Fibroblast of peridontal ligament (primary cell): Measurements from ENCODE around the gene RGL3.
"Not testable (repeated sequence)": the region's sequence is repeated elsewhere in the genome, so short reads cannot be mapped to it uniquely, and the experiment has no call there.

Source experiments
- DNase-seq: peaks from one replicate; pipeline ENCODE4 v3.0.0-alpha.2; 2010; ENCODE audit errors: extremely low read depth

RGL3 gene

DNA sequence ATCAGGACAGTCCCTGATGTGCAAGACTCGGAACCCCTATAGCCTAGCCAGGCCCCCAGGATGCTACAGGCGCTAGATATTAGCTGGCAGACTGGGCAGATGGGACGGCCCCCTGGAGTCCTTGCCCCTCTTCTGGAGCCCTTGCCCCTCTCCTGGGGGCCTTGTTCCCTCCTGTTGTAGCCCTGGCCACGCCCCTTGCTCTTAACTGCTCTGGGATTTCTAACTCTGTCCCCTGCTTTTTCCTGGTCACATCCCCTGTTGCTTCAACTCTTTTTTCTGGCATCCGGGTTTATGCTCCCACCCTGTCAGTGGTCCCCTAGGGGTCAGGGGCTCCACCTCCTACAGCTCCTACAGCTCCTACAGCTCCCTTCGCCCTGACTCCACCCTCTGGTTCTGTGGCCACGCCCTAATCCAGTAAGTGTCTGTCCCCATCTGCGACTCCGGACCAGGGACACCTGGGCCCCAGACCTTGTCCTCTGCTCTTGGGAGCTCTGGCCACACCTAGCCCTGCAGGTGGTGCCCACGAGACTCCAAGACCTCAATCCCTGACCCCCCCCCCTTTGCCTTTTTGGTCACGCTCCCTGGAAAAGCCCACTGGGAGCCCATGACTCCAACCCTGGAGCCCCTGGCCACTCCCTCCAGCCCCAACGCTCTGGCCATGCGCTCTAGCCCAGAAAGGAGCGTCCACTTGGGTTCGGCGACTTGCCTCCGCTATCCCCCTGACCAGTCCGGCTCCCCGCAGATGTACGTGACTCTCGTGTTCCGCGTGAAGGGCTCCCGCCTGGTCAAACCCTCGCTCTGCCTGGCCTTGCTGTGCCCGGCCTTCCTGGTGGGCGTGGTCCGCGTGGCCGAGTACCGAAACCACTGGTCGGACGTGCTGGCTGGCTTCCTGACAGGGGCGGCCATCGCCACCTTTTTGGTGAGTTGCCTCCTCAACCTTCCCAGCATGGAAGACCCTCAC is 57.1 kb downstream of the RGL3 start:
- DNase-seq = no peak

DNA sequence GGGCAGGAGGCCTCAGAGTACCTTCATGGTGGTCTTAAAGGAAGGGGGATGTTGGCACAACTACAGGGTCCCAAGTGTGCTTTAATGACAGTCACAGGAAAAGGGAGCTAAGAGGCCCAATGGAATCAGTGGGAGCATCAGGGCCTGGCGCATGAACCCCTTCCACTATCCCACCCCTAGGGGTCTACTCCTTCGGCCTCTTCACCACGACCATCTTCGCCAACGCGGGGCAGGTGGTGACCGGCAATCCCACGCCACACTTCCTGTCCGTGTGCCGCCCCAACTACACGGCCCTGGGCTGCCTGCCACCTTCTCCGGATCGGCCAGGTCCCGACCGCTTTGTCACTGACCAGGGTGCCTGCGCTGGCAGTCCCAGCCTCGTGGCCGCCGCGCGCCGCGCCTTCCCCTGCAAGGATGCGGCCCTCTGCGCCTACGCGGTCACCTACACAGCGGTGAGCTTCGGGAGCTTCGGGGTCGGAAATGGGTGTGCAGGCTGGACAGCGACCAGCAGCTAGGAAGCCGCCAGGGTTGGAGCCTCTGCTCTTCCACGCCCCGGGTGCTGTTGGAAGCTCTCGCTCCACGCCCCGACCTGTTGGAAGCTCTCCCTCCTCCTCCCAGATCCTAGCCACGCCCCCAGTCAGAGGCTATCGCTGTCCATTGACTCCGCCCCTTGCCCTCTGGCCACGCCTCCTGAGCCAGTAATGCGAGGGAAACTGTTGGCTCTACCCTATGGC is 57.9 kb downstream of the RGL3 start:
- DNase-seq = no peak

DNA sequence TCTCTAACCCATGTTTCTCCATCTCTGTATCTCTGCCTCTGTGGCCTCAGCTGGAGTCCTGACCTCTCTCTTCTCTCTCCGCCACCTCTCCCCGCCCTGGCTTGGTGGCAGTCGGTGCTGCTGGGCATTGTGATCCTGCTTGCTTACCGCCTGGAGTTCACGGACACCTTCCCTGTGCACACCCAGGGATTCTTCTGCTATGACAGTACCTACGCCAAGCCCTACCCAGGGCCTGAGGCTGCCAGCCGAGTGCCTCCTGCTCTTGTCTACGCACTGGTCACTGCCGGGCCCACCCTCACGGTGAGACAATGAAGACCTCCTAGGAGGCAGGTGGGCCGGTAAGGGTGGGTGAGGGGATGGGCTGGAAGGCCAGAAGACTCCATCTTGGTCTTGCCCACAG is 59.7 kb downstream of the RGL3 start:
- no peak for DNase-seq

DNA sequence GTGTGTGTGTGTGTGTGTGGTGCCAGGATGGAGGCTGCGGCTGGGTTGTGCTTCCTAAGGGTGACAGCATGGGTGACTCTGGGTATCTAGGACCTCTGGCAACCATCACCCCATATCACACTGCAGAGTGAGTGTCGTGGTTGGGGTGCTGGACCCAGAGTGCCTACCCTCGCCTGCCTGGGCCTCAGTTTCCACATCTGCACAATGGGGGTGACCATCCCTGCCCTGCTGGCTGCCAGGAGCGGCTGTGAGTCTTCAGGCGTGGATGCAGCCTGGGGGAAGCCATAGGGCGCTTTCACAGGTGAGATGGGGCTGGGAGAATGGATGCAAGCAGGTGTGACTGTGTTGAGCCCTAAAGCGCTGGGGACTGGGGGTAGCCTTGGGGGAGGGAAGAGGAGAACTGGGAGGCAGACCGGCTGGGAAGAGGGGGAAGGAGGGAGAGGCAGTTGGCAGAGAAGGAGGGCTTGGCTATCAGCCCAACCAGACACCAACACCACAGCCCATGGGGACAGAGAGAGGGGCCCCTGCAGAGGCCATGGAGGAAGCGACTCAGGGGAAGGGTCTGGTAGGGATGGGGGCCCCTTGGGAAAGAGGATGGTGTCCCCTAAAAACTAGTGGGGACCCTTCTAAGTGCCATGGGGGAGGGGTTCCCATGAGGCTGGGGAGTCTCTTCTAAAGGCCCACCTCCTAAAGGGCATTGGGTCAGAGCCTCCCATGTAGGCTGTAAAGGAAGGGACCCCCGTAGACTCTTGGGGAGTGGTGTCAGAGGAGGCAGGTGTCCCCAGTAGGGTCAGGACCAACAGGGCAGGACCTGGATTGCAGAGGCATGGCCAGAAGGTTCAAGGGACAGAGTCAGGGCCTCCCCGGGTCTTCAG is 62.2 kb downstream of the RGL3 start:
- no peak for DNase-seq

DNA sequence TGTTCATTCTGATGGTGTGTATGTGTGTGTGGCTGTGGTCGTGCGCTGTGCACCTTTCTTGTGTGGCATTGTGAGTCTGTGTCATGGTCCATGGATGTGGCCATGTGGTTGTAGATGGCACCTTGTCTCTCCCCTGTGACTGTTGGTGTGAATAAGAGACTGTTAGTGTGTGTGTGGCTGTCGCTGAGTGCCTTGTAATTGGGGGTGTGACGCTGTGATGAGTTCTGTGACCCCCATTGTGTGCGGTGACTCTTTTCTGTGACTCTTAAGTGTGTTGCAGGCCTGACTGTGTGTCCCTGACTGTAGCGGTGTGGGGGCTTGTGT is 63.1 kb downstream of the RGL3 start:
- no peak for DNase-seq

DNA sequence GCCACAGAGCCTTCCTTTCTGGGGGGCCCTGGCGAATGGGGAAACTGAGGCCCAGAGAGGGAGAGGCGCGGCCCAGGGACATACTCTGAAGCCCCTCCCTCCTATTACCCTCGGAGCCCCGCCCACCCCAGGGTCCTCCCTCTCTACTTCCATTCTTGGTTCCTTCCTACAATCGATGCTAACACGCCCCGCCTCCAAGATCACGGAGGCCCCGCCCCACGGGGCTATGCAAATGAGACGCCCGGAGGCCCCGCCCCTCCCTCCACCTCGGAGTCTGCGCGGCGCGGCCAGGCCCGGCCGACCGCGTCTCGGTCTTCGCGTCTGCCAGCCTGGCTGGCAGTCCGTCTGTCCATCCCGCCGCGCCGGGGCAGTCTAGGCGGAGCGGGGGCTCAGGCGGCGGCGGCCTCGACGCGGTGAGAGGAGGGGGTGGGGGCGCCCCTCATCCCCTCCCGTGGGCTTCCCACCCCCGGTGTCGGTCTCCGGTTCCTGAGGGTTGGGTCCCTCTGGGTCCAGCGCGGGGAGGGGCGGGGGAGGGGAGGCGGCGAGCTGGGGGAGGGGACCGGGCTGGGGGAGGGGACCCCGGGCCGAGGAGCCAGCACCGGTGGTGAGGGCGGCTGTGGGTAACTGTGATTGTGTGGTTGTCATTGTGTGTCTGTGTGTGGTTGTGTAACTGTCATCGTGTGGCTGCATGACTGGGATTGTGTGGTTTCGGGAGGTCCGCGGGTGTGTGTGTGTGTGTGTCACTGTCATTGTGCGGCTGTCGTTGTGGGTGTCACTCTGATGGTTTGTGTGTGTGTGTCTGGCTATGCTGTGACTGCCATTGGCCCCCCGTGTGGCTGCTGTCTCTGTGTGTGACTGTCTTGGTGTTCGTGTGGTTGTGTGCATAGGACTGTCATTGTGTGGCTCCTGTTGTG is 63.7 kb downstream of the RGL3 start, which contains the start of gene PLPPR2:
TSS of gene PLPPR2 (plus strand) at position 273 of the 914 bp plus-strand sequence. CDS start 2,242 bp downstream, outside the sequence.
- DNase-seq = peak; percentile 78

DNA sequence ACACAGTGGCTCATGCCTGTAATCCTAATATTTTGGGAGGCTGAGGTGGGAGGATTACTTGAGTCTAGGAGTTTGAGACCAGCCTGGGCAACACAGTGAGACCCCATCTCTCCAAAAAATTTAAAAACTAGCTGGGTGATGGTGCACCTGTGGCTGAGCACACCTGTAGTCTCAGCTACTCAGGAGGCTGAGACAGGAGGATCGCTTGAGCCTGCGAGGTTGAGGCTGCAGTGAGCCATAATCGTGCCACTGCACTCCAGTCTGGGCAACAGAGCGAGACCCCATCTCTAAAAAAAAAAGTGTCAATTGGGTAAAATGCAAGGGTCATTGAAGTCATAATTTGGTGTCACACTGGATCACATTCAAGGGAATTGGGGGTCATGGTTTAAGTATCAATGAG is 65.0 kb downstream of the RGL3 start:
- not testable (repeated sequence) for DNase-seq

DNA sequence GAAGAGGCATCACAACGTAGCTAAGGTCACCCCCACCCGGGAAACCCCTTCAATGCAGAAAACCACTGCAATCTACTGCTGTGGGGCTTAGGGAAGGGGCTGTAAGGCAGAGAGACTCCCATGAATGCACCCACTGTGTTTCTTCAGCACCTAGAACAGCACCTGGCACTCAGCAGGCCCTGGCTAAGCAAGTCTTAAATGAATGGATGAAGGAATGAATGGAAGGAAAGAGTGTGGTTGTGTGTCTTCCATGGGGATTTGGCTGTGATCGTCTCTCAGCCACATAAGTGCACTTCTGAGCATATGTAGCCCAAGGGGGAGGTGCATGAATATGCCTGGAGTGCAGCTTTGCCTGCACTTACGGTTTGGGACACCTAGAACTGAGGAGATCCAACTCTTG is 69.9 kb downstream of the RGL3 start:
- no peak for DNase-seq

DNA sequence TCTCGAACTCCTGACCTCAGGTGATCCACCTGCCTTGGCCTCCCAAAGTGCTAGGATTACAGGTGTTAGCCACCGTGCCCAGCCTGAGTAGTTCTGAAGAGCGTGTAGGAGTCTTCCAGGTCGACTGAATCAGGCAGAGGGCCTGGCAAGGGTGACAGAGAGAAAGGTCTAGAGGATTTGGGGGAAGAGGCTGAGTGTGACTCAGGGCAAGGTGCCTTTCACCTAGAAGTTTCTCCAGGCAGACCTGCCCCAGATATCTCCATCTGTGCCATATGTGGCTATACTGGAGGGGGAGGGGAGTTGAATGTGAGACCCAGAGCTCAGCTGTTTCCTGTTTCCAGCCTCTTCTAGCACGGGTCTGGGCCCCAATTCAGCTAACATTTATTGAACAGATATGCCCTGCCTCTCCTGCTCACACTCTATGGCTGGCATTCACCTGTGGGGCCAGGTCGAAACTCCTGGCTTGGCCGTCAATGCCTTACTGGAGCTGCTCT is 71.5 kb downstream of the RGL3 start:
- DNase-seq = no peak

DNA sequence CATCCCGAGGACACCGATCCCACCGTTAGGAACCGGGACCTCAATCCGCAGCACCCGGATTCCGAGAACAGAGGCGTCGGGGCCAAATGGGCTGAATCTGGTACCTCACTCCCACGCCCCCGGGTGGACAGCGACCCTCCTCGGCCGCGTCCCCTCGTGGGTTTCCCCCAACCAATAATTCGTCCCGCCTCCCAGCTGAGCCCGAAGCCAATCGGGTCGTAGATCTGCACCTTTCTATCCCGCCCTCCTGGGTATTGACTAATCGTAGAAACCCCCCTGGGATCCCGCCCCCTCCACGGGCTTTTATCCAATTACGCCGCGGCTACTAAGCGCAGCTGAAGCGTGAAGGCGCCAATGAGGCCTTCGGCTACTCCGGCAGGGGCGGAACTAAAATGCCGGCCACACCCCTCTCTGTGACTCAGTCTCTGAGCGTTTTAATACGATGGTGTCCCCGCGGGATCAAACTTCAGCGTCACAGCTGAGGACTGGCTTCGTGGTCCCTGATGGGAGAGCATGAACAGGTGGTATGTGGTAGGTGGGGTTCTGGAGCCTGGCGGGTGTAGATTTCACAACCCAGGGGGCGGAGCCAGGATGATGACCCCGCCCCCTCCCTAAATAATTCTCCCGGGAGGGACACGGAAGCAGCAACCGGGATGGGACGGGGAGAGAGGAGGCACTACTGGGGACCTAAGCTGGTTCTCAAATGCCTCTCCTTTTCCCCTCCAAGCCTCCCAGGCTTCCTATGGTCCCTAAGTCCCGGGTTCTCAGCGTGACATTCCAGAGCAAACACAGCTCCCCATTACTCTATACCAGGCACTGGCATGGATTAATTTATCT is 72.8 kb downstream of the RGL3 start, which contains the start of the genes CCDC159 and TMEM205:
TSS of gene CCDC159 (plus strand) at position 416 of the 837 bp plus-strand sequence. CDS start at position 504, 88 bp downstream.
TSS of gene TMEM205 (minus strand) at position 165 of the 837 bp plus-strand sequence. CDS start 649 bp downstream, outside the sequence.
- DNase-seq = peak; percentile 99

DNA sequence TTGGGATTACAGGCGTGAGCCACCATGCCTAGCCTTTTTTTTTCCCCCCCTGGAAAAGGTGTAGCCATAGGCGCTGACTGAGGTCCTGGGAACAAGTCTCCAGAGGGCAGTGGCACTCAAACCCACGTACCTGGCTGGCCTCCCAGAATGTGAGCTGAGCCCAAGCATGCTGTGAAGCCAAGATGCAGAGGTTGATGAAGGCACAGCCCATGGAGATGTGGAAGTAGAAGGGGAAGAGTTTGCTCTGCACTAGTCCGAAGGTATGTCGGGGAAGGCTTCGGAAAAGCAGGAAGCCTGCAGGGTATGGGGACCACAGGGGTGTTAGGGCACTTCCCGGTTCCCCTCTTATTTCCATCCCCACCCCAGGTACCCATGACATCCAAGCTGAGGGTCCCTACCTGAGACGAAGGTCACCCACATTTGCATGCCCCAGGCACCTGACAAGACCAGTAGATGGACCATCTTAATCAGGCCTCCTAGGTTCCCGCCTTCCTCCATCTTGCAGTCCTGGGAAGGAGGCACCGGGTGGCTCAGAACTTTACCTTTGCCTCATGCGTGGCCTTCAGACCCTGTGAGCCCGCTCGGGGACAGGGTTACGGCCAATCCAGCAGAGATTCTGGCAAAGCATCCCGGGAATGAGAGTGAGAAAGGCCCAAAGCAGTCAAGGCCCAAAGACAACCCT is 73.9 kb downstream of the RGL3 start:
- DNase-seq = no peak
